HS-5 (cell line): ENCODE data around the gene WRAP73.
"Not testable (repeated sequence)": the region's sequence is repeated elsewhere in the genome, so short reads cannot be mapped to it uniquely, and the experiment has no call there.

Experiments used
- DNase-seq: peaks from one replicate; pipeline ENCODE4 v3.0.0-alpha.2; 2012; ENCODE audit warnings: low read depth

WRAP73 gene

DNA sequence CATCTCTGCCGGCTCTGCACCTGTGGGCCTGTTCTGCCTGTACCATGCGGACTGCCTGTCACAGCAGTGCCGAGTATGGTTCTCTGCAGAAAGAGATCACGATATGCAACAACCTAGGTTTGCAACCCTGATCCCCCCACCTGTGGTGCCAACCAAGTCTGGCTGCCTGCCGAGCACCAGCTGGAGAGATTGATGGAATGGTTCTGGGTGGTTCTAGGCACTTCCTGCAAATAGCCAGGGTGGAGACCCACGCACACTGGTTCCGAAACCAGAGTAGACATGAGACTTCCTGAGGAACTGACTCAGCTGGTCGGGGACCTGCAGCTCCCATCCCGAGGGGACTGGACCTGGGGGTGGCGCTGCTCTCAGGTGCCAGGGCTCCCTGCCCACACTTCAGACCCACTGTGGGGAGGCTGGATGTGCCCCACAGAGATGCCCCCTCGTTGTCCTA lies 19.7 kb downstream of the WRAP73 start:
- DNase-seq = no peak

DNA sequence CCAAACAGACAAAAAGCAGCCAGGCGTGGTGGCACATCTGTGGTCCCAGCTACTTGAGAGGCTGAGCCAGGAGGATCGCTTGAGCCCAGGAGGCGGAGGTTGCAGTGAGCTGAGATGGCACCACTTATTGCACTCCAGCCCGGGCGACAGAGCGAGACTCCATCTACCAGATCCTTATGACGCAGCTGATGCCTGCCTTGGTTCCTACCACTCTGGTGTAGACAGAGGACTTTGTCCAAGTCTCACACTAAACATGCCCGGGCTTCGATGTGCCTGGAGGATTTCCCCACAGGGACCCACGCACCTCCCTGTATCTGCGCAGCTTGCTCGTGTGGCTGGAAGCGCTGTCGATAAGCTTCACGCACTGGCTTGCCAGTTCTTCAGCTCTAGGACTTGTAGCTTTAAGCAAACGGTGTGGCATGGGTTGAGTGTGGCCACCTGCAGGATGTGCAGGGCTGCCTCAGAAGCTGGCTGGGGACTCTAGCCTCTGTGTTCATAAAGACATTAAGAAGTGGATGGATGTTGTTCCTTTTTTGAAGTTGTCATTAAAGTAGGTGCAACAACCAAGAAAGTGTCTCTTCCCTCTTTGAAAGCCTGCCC lies 20.2 kb downstream of the WRAP73 start:
- no peak for DNase-seq

DNA sequence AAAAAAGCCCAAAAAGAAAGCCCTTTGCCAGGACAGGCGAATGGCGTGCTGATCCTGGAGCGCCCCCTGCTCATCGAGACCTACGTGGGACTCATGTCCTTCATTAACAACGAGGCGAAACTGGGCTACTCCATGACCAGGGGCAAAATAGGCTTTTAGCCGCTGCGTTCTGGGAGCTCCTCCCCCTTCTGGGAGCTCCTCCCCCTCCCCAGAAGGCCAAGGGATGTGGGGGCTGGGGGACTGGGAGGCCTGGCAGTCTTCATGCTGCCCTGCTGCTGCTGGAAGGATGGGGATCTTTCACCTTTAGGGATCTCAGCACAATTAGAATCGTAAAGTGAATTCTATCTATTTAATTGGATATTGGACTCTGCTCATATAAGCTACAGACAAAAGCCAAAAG lies 21.5 kb downstream of the WRAP73 start:
- DNase-seq = no peak

DNA sequence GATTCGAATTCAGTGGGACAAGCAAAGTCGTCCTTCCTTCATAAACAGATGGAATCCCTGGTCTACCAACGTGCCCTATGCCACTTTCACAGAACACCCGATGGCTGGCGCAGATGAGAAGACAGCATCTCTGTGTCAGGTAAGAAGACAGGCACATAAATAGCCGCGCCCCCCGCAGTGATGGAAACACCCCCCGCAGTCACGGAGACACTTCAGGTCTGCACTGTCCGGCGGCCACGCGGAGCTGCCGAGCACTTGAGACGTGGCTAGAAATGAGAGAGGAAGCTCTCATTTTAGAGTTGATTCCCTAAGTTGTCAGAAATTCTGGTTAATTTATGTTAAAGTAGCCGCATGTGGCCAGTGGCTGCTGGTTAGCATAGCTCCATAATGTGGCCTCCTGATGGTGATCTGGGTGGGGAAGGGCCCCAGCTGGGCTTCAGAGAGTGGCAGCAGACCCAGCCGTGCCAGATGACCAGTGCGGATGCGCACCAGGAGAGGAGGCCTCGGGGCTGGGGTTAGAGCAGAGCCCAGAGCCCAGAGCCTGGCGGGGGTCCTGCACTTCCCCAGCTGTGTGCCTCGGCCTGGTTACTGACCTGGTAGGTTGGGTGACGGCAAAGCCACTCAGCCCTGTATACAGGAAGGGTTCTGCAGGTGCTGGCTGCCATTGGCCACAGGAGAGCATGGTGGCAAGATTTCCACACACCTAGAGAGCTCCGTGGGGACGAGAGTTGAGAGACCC lies 22.2 kb downstream of the WRAP73 start:
- DNase-seq = no peak

- no peak for DNase-seq
Observed at GRCh38 chr1:3626025-3626424, 23.9 kb downstream of the WRAP73 start.

DNA sequence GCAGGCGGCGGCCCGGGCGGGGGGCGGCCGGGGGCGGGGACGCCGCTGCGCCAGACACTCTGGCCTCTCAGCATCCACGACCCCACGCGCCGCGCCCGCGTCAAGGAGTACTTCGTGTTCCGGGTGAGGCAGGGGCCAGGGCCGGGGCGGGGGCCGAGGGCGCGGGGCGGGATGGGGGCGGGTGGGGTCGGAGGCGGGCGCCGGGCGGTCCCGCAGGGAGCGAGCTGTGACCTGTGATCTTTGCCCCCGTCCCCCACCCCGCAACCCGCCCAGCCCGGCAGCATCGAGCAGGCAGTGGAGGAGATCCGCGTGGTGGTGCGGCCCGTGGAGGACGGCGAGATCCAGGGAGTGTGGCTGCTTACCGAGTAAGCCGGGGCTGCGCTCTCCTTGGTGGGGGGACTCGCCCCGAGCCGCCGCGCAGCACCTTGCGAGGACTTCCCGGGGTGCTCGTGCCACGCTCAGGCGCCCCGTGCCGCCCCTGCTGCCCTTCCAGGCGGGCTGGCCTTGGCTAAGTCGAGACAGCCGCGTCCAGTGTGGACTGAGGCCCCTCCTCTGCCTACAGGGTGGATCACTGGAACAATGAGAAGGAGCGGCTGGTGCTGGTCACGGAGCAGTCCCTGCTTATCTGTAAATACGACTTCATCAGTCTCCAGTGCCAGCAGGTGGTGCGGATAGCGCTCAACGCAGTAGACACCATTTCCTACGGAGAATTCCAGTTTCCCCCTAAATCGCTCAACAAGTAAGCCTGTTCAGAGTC lies 24.6 kb downstream of the WRAP73 start:
- DNase-seq = no peak

DNA sequence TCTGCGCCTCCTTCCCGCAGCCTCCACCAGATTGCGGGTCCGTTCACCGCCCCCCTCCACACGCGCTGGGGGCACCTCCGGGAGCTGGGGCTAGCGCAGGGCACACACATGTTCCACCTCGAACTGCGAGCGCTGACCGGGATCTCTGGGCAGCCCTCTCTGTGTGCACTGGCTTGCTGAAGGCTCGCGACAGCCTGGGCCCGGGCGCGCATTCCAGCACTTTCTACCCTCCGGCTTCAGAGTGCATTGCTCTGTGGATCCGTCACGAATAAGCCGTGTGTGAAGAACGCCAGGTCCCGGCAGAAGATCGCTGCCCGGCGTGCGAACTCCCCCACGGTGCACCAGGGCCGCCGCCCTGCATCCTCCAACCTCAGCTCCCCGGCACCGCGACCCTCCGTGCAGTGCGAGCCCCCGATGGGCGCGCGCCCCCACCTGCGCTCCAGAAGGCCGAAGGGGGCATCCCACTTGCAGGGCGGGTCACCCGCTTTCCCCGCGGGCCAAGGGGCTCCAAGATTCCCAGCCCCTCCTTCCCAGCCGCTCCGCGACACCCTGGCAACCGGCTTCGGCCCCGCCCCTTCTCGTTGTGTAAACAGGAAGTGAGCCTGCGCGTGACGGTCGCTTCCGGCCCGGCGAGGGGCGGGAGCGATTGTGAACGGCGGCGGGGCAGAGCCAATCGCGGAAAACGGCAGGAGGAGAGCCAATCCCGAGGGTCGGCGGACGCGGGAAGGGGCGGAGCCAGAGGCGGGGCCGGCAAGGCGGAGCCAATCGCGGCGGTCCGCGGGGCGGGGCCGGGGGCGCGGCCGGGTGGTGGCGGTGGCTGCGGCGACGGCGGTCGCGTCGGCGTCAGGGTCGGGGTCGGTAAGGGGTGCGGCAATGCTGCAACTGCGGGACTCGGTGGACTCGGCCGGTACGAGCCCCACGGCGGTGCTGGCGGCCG lies 25.4 kb downstream of the WRAP73 start, which contains the start of gene TPRG1L:
TSS of gene TPRG1L (plus strand) at position 816 of the 937 bp plus-strand sequence. CDS start at position 874, 58 bp downstream.
- peak; percentile 69 for DNase-seq

- DNase-seq = no peak
Observed at GRCh38 chr1:3623441-3624199, 26.3 kb downstream of the WRAP73 start.

DNA sequence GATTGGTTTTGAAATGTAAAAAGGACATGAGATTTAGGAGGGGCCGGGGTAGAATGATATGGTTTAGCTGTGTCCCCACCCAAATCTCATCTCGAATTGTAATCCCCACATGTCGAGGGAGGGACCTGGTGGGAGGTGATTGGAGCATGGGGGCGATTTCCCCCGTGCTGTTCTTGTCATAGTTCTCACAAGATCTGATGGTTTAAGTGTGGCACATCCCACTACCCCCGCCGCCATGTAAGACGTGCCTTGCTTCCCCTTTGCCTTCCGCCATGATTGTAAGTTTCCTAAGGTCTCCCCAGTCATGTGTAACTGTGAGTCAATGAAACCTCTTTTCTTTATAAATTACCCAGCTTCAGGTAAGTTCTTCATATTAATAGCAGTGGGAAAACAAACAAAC lies 27.8 kb downstream of the WRAP73 start:
- not testable (repeated sequence) for DNase-seq

- DNase-seq = not testable (repeated sequence)
Observed at GRCh38 chr1:3621151-3621671, 28.7 kb downstream of the WRAP73 start.

- DNase-seq = no peak
Observed at GRCh38 chr1:3620708-3621107, 29.2 kb downstream of the WRAP73 start.

GRCh38 chr1:3618881-3619671 lies 30.8 kb downstream of the WRAP73 start:
- peak; percentile 45 for DNase-seq

DNA sequence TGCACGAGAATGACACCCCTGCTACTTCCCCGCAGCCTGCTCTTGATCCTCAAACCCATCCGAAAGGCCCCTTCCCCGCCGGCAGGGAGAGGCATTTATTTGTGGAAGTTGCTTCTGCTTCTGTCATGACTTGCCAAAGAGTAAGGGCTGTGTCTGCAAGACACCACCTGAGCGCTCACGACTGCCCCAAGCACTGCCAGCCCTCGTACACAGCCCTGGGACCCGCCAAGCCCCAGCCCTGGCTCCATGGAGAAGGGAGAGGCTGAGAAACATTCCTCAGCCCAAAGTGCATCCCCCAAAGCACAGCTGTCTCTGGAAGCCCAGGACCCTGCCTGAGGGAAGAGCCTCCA lies 31.4 kb downstream of the WRAP73 start:
- DNase-seq = no peak

DNA sequence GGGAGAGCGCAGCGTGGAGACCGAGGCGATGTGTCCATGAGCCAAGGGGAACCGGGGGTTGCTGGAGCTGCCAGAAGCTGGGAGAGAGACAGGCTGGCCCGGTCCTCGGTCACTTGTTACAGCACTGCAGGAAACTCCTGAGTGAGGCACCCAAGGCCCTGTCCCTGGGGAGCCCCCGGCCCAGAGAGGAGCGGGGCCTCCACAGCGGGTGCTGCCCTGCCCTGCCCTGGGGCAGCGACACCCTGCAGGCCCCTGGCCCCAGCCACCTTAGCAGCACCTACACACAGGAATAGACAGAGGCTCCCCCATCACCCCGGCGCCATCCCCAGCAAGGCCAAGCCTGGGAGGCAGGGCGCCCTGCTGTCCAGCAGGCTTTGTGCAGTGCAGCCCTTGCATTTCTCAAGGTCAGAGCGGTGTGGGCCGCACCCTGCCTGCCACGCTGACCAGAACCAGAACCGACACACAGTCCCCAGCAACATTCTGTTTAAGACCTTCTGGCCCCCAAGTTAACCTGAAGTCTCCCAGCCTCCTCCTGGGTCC lies 32.0 kb downstream of the WRAP73 start:
- no peak for DNase-seq

DNA sequence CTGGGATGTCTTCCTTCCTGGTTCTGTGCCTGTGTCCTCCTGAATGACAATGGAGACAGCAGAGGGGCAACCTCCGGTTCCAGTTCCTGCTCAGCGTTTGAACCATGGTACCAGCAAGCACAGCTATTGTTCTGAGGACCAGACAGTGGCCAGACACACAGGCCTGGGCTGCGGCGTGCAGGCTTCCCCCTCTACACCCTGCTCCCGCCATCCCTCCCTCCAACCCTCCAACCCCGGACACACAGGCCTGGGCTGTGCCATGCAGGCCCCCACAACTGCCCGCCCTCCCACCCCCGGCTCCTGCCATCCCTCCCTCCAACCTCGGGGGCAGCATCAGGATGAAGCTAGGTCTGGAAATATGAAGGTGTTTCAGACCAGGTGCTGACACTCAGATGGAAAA lies 33.0 kb downstream of the WRAP73 start:
- DNase-seq = no peak

GRCh38 chr1:3614755-3615742 lies 34.9 kb downstream of the WRAP73 start:
- no peak for DNase-seq

DNA sequence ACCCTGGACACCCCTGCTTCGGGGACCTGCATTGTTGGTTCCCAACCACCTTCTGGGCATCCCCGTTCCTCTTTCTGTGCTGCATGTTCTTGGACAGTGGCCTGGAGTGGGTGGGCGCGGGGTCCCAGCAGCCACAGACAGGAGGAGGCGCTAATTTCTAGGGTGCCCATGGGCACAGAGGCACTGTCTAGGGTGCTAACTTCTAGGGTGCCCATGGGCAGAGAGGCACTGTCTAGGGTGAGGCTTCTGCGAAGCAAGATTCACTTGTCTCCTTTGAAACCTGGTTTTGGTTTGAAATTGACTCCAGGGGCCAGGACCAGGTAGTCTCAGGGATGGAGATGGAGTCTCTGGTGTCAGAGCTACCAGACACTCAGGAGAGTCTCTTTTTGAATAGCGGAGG lies 37.8 kb downstream of the WRAP73 start:
- DNase-seq = no peak

- DNase-seq = no peak
Observed at GRCh38 chr1:3611170-3612019, 38.5 kb downstream of the WRAP73 start, which contains the start of gene MEGF6. Gene MEGF6 (minus strand): TSS chr1:3611508. CDS start chr1:3611268, 240 bp downstream.
